ENCODE results near the gene P3H2. TPM values are rescaled to one million over a fixed set of nuclear protein-coding genes. Genes with fewer than 3 reads are reported as not detected.

The P3H2 gene
- total RNA-seq, 1 experiment from 2014 or later: 20.9 TPM

- TF ChIP-seq EZH2 (IDR thresholded peaks at IDR 0.05; ENCODE audit: low read depth): no peak
- TF ChIP-seq CTCF (conservative IDR thresholded peaks at IDR 0.05): no peak
- H3F3A ChIP-seq (ENCODE audit: insufficient read depth, low read depth): peaks cover 5% of the 10 kb centered on the region; the same call in 1 of the 2 replicates
- intact Hi-C loops (cut with micrococcal nuclease; ENCODE audit: unreplicated experiment): no loop called here
- BruUV-seq (replicated peaks): TSS peak; percentile 39
- H3K4me1 ChIP-seq (replicated peaks; ENCODE audit: insufficient read depth): peaks cover 5% of the 10 kb centered on the region
- H3K27me3 ChIP-seq (ENCODE audit: insufficient read depth, low read depth): no peaks in the 10 kb centered on the region
- ChIA-PET POLR2A (ENCODE audit: unreplicated experiment) (interaction anchor here (0.5 to 0.8 kb wide), 3 partner anchors 8 to 157 kb away, joined by 4 to 5 read pairs (median 5); no protein-coding TSS in a partner anchor), CTCF (no interaction called here)
- peaks cover 21% of the 10 kb centered on the region for H3K9me3 ChIP-seq (ENCODE audit: insufficient read depth, low read depth)
- H3K36me3 ChIP-seq (ENCODE audit: low read depth): 0 out of 2 replicates have a peak, but pooled peaks cover under 1% of the 10 kb centered on the region
- peak overlapping the region; percentile 68 for H2AFZ ChIP-seq
- no peaks in the 10 kb centered on the region for H3K79me2 ChIP-seq (ENCODE audit: low read depth)
- H3K27ac ChIP-seq: peak overlapping the region; percentile 3; the same call in 1 of the 2 replicates
- no peak overlapping the region for H3K4me3 ChIP-seq
- DNase-seq: peak; percentile 29 to 45
- no peaks in the 10 kb centered on the region for H3K9me2 ChIP-seq (ENCODE audit: insufficient read depth)
- no peak overlapping the region for H3K4me2 ChIP-seq
- no peaks in the 10 kb centered on the region for H4K20me1 ChIP-seq (ENCODE audit: insufficient read depth)
Observed at GRCh38 chr3:189927975-189928895, 192.5 kb downstream of the P3H2 start.

GRCh38 chr3:189921770-189922169, 198.9 kb downstream of the P3H2 start:
- H3K4me3 ChIP-seq: no peak overlapping the region
- no peaks in the 10 kb centered on the region for H3F3A ChIP-seq (ENCODE audit: insufficient read depth, low read depth)
- H3K4me2 ChIP-seq: no peak overlapping the region
- TF ChIP-seq EZH2 (IDR thresholded peaks at IDR 0.05; ENCODE audit: low read depth) (no peak), CTCF (conservative IDR thresholded peaks at IDR 0.05) (no peak)
- ChIA-PET CTCF (no interaction called here), POLR2A (ENCODE audit: unreplicated experiment) (no interaction called here)
- H3K27me3 ChIP-seq (ENCODE audit: insufficient read depth, low read depth): no peaks in the 10 kb centered on the region
- no peak overlapping the region for H3K27ac ChIP-seq
- H3K4me1 ChIP-seq (replicated peaks; ENCODE audit: insufficient read depth): no peaks in the 10 kb centered on the region
- no peaks in the 10 kb centered on the region for H4K20me1 ChIP-seq (ENCODE audit: insufficient read depth)
- no peak overlapping the region for H2AFZ ChIP-seq
- no peaks in the 10 kb centered on the region for H3K79me2 ChIP-seq (ENCODE audit: low read depth)
- H3K9me2 ChIP-seq (ENCODE audit: insufficient read depth): no peaks in the 10 kb centered on the region; the same call in 1 of the 2 replicates
- no peak for DNase-seq
- peaks cover 25% of the 10 kb centered on the region for H3K9me3 ChIP-seq (ENCODE audit: insufficient read depth, low read depth)
- BruUV-seq (replicated peaks): no TSS peak
- intact Hi-C loops (cut with micrococcal nuclease; ENCODE audit: unreplicated experiment): no loop called here
- H3K36me3 ChIP-seq (ENCODE audit: low read depth): peaks cover 9% of the 10 kb centered on the region

- Histone ChIP-seq H3K4me1 (replicated peaks; ENCODE audit: insufficient read depth) (peaks cover 45% of the 10 kb centered on the region), H3K79me2 (ENCODE audit: low read depth) (no peaks in the 10 kb centered on the region), H3K27ac (peak overlapping the region; percentile 88), H3K9me3 (ENCODE audit: insufficient read depth, low read depth) (peaks cover 41% of the 10 kb centered on the region), H3K4me3 (no peak overlapping the region), H3F3A (ENCODE audit: insufficient read depth, low read depth) (peaks cover 30% of the 10 kb centered on the region), H3K9me2 (ENCODE audit: insufficient read depth) (no peaks in the 10 kb centered on the region), H4K20me1 (ENCODE audit: insufficient read depth) (no peaks in the 10 kb centered on the region), H2AFZ (peak overlapping the region; percentile 51), H3K4me2 (peak overlapping the region; percentile 37), H3K36me3 (ENCODE audit: low read depth) (peaks cover 16% of the 10 kb centered on the region; the same call in 1 of the 2 replicates), H3K27me3 (ENCODE audit: insufficient read depth, low read depth) (no peaks in the 10 kb centered on the region)
- intact Hi-C loops (cut with micrococcal nuclease; ENCODE audit: unreplicated experiment): no loop called here
- ChIA-PET CTCF (no interaction called here), POLR2A (ENCODE audit: unreplicated experiment) (interaction anchor here (0.6 to 0.9 kb wide), 2 partner anchors 23 to 253 kb away, joined by 4 to 5 read pairs; no protein-coding TSS in a partner anchor)
- no peak for TF ChIP-seq EZH2 (IDR thresholded peaks at IDR 0.05; ENCODE audit: low read depth)
- TF ChIP-seq CTCF (conservative IDR thresholded peaks at IDR 0.05): no peak
- peak; percentile 51 to 76 for DNase-seq
- BruUV-seq (replicated peaks): no TSS peak
Observed at GRCh38 chr3:189914799-189915198, 205.9 kb downstream of the P3H2 start.
